GM18873 (cell line): ENCODE measurements around the gene RASGRP1.
A peak's percentile ranks its signal among the peaks of the same experiment; 100 is the strongest.

Source experiments
- ATAC-seq: cut with Tn5 transposase; IDR thresholded peaks from one replicate; pipeline ENCODE4 v1.9.1; 2021; ENCODE audit warnings: mild to moderate bottlenecking, moderate library complexity, moderate number of reproducible peaks; ENCODE audit not compliant: unreplicated experiment, low FRiP score

The RASGRP1 gene

DNA sequence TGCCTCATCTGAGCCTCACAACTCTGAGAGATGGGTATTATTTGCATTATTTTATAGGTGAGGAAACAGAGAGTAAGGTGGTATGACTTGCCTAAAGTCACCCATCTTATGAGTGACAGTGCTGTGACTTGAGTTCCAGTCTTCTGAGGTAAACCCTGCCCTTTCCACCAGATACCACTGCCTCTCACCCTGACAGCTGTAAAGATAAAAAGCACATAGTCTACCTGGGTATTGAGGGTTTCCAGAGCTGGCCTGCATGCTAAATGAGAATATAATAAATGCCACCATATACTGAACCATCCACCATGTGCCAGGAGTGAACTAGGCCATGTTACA lies 25.6 kb downstream of the RASGRP1 start:
- no peak for ATAC-seq

DNA sequence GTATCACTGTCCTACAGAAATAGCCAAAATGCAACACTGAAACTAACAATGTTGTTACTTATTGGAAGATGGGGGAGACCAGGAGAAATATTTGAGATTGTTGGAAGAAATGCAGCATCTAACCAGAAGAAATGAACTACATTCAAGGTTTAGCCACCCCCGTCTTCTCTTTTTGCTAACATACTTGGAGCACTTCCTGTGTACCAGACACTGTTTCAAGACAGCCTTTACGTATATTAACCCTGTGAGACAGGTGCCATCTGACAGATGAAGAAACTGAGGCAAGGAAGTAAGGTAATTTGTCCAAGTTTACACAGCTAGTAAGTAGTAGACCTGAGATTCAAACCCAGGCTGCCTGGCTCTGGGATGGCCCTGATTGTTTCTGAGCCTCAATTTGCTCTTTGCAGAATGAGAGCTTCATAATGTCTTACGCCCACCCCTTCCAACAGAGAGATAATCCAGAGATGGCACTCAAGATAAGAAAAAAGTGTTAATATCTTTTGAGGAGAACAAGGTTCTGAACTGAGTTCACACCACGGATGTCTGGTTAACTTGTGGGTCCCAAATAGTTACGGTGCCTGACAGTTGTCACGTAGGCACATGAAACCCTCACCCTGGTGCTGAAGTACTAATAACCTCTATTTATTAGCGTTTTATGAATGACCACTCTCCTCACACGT lies 26.1 kb downstream of the RASGRP1 start:
- no peak for ATAC-seq

- no peak for ATAC-seq
Measured at GRCh38 chr15:38536201-38536676, 28.4 kb downstream of the RASGRP1 start.

DNA sequence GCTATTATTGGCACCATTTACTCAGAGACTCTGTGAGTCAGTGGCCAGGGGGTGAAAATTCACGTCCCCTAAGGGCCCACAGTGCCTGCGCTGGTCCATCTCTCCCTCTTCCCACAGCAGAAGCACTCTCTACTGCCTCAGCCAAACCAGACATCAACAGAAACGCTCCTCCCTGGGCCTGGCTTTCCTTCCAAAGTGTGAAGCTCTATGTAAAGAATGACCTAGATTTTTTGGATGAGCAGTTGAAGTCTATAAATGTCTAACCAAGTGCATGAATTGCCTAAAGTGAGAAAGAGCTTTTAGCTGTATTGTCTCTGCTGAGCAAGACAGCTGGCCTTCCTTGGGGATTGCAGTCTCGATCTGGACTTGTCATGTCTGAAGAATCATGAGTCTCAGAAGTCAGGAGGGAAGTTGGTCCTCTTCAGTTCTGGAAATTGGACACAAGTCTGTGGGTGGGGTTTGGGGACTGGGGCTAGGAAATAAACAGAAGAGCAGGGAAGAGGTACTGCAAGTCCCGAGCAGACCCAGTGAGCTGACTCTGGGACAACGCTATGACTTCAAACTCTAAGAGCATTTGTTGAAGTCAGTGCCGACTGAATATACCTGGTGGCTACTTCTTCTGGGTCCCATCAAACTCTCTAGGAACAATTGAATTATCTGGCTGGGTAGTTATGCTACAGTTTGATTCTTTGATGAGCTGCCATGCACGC lies 29.0 kb downstream of the RASGRP1 start:
- no peak for ATAC-seq

DNA sequence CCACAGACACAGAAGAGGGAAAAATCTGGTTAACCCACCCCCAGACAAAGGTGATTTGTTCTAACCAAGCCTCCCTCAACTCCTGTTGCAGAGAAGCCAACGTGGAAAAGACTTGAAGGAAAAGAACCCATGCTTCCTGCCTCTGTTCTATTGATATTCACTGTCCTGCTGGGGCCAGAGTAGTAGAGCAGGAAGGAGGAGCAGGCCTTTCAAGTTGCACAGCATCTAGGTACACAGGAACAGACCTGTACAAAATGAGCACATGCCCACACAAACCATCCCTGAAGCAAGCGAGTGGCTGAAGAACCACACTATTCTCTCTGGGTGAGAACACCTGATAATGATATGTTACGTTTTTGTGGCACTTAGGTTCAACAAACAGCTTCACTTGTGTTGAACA lies 29.9 kb downstream of the RASGRP1 start:
- no peak for ATAC-seq

DNA sequence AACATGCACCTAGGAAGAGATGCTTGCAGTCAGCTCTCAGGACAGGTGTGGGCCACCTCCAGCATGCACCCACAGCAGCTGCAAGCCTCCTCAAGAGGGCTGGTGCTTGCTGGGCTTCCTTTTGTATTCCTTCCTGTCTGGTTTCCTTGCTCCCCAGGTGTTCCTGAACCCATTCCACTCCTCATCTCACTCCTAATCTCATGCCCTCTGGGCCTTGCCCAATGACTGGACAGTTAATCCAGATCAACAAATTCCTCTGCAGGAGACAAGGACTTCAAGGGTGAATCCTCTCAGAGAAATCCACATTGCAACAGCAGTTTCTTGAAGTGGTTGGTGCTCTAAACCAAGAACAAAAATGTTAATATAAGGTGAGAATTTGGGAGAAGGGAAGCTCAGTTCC lies 30.7 kb downstream of the RASGRP1 start:
- no peak for ATAC-seq

GRCh38 chr15:38533416-38533915 lies 31.1 kb downstream of the RASGRP1 start:
- no peak for ATAC-seq

DNA sequence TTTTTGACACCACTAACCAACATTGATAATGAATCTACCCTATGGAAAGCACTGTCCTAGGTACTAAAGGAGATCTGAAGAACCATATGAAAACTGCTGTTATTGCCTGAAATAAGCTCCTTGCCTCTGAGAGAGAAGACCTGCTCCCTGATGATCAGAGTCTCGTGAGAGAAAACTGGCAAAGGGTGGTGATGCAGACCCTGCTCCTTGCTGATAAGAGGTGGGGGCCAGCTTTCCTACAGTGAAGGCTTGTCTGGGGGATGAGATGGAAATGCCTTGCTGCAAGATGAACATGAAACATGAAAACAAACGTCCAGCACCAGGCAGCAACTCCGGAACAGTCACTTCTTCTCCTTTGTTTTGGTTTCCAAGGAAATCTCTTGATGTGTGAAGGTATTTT lies 31.9 kb downstream of the RASGRP1 start:
- no peak for ATAC-seq

DNA sequence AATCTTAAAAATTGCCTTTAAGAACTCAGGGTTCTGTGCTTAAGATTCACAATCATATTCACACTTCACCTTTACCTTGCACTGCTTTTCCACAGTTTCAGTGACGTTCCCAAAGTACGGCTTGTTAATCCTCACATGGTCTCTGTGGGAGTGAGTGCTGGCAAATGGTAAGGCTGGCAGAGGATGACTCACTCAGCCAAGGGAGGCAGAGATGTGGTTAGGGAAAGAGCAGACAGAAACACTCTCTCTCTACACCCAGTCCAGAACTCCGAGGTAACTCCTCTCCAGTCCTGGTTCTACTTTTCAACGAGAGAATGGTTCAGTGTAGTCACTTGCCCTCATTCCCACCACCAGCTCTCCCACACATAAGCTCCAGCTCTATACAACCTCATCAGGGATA lies 33.1 kb downstream of the RASGRP1 start:
- no peak for ATAC-seq

GRCh38 chr15:38530113-38530512 lies 34.5 kb downstream of the RASGRP1 start:
- ATAC-seq = no peak

DNA sequence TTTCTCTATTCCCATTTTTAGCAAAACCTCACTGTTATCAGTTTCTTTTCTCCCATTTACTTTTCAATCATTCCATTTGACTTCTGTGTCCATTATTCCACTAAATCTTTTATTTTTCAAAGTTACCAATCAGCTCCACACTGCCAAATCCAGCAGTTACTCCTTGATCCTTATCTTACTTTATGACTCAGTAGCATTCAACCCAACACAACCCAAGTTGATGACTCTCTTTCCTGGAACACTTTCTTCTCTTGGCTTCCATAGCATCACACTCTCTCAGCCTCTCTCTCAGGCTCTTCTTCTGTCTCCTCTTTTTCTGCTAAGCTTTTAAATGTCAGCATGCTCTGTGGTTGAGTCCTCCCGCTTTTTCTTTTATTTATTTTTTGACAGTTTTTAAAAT lies 36.3 kb downstream of the RASGRP1 start:
- ATAC-seq = no peak

DNA sequence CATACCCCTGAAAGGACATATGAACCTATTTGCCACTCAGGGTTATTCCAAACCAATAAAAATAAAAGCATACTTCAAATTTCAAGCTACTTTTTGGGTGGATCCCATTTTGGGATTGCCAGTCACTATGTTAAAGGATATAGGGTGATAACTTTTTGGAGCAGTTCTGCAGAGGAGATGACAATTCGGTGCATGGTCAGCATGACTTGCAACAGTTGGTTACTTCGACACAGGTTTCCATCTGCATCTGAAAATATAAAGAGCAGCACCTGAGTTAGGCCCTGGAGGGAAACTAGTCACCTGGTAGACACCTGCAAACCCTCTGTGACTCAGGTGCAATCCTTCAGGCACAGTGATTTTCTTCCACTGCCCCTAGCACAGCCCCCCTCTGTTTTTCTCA lies 38.5 kb downstream of the RASGRP1 start:
- ATAC-seq = no peak

DNA sequence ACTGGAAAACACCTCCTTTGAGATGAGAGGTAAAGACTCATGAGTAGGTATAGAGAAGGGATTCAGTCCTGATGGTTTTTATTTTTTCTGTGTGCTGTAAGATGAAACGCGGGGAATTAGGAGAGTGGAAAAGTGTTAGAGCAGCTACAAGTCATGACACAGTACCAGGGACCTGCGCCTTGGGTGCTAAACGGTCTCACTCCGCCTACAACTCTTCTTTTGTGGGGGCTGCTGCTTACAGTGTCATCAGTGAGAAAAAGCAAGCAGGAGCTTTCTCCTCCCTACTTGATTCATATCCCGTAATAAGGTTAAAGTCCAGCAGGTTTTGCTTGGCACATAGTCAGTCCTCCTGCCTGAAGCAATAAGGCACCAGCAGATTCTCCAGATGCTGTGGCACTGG lies 39.1 kb downstream of the RASGRP1 start:
- no peak for ATAC-seq

- no peak for ATAC-seq
Measured at GRCh38 chr15:38524156-38524555, 40.5 kb downstream of the RASGRP1 start.

DNA sequence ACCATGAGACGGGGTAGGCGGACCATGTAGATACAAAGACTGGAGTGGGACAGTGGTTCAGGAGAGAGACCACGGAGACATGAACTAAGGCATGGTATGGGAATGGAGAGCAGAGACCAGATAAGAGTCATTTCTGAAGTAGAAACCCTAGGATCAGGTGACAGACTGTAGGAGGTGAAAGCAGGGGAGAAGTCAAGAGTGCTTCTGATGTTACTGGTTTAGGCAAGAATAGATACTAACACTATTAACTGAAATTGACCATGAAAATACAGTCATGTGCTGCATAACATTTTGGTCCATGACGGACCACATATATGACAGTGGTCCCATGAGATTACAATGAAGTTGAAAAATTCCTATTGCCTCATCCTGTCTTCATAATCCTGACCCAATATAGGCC lies 41.7 kb downstream of the RASGRP1 start:
- ATAC-seq = no peak

DNA sequence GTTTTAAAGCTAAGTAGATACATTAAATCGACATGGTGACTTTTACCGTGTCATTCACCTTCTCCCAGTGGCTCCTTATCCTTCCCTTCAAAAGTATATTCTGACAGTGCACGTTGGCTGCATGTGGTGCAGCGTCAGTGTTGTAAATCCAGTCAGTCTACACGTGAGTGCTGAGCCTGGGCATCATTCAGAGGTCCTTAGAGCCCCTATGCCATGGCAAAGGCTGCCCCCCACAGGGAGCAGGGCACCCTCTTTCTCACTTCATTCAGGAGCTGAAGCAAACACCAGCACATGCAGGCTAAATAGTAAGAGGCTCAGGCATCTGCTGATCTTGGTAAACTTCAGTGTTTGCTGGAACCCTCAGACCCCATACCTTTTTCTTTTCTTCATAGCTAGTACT lies 43.3 kb downstream of the RASGRP1 start:
- ATAC-seq = no peak

- ATAC-seq = no peak
Measured at GRCh38 chr15:38520035-38520434, 44.6 kb downstream of the RASGRP1 start.

DNA sequence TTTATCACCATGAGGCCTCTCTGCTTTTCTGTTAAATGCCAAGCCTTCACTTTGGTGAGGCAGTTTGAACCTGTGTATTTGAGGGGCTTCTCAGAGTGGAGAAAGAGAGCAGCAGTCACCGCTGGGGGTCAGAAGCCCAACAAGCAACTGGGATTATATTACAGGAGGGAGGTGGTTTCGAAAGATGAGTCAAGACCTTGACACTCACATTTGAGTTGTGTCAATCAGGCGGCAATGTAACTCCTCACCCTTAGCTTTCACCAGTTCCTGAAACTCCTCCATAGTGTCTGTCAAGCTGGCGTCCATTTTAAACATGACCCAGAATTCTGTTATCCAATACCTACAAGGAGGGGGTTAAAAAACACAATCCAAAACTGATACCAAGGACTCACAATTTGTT lies 46.5 kb downstream of the RASGRP1 start:
- no peak for ATAC-seq

DNA sequence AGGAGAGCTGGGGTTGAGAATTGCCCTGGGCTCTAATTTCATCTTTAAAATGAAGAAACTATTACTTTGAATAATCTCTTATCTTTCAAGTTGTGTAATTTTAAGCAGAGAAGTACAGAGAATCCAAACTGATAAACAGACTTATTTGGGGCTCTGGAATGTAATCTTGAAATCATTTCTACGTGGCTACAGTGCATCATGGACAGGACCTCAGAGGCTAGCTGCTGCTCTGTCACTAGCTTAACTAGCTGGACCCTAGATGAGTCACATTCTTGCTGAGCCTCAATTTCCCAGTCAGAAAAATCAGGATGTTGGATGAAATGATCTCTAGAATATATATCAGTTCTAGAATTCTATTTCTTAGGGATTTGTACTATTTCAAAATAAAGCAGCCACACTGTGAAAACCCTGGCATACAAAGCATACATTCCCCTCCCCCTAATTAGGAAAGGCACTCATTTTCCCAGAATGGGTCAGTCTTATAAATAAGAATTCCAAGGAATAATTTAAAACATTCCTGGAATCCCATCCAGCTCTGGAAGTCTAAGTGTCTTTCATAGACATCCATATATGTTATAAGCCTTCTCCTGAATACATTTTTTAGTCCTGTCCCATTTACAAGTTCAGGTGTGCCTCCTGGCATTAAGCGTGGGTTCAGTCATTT lies 47.2 kb downstream of the RASGRP1 start:
- no peak for ATAC-seq

GRCh38 chr15:38516626-38517025 lies 48.0 kb downstream of the RASGRP1 start:
- no peak for ATAC-seq

DNA sequence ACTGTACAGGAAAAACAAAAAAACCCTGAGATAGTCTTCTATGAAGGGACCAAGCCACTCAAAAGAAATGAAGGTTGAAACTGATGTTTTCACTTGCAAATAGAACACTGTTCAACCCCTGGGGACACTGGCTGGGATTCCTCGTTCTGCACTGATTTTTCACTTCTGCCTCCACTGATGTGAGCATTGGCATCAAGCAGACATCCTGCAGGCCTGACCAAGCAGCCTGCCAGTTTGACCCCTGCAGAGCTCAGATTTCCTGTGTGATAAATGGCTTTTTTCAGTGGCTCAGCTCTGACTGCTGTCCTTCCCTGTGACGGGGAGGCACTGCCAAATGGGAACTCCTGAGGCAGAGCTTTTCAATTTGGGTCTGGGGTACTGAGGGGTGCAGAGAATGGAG lies 50.0 kb downstream of the RASGRP1 start:
- ATAC-seq = peak; percentile 66

GRCh38 chr15:38512901-38513300 lies 51.7 kb downstream of the RASGRP1 start:
- no peak for ATAC-seq
